Measurements from ENCODE around the gene NFATC2. TPM values are rescaled to one million over a fixed set of nuclear protein-coding genes. Genes with fewer than 3 reads are reported as not detected.

NFATC2 gene
- total and polyA plus RNA-seq, 2 experiments from 2014 or later: 0.52 to 0.59 TPM

GRCh38 chr20:51469578-51470498 is 72.7 kb downstream of the NFATC2 start (continued):
- TF ChIP-seq REST (IDR thresholded peaks at IDR 0.05; ENCODE audit: unreplicated experiment): no peak
- TF ChIP-seq CREB1 (CRISPR knock-in tag; IDR thresholded peaks at IDR 0.05; ENCODE audit: low read depth): no peak
- TF ChIP-seq ZNF114 (CRISPR knock-in tag; IDR thresholded peaks at IDR 0.05): no peak
- no peak for TF ChIP-seq CTCF (conservative IDR thresholded peaks at IDR 0.05; ENCODE audit: low read depth in 2 of 2)
- no peak for TF ChIP-seq ETS1 (IDR thresholded peaks at IDR 0.05)
- no peak for TF ChIP-seq JUNB (IDR thresholded peaks at IDR 0.05; ENCODE audit: unreplicated experiment)
- no peak for TF ChIP-seq EZH2 (IDR thresholded peaks at IDR 0.05; ENCODE audit: low read depth, unreplicated experiment)

- no peak for ATAC-seq
- H3K4me3 ChIP-seq: no peak overlapping the region
- no peaks in the 10 kb centered on the region for H3K4me1 ChIP-seq (ENCODE audit: insufficient read depth)
- no peaks in the 10 kb centered on the region for H3K36me3 Mint-ChIP-seq (ENCODE audit: low read depth)
- H3K79me2 ChIP-seq (replicated peaks; ENCODE audit: insufficient read depth): no peaks in the 10 kb centered on the region
- no peaks in the 10 kb centered on the region for H3K9me2 ChIP-seq (ENCODE audit: insufficient read depth)
- H3K36me3 ChIP-seq (ENCODE audit: insufficient read depth): no peaks in the 10 kb centered on the region
- peaks cover 8% of the 10 kb centered on the region for H3K4me1 Mint-ChIP-seq
- H3K27me3 Mint-ChIP-seq (ENCODE audit: insufficient read depth, low read depth, poor library complexity): peaks cover 9% of the 10 kb centered on the region
- no peak overlapping the region for H3K27ac ChIP-seq (ENCODE audit: low read depth)
- no peaks in the 10 kb centered on the region for H4K20me1 ChIP-seq (replicated peaks; ENCODE audit: insufficient read depth)
- H3K9me3 Mint-ChIP-seq: no peaks in the 10 kb centered on the region
- TF ChIP-seq JUNB (IDR thresholded peaks at IDR 0.05; ENCODE audit: unreplicated experiment): no peak
- no peak for TF ChIP-seq EZH2phosphoT487 (IDR thresholded peaks at IDR 0.05; ENCODE audit: unreplicated experiment)
- no peak for TF ChIP-seq EZH2 (IDR thresholded peaks at IDR 0.05; ENCODE audit: low read depth, unreplicated experiment)
- no peak for TF ChIP-seq POLR2AphosphoS5 (IDR thresholded peaks at IDR 0.05; ENCODE audit: low read depth)
- TF ChIP-seq CREB1 (CRISPR knock-in tag; IDR thresholded peaks at IDR 0.05; ENCODE audit: low read depth): no peak
- no peak for TF ChIP-seq ETS1 (IDR thresholded peaks at IDR 0.05)
- DNase-seq (ENCODE audit: low spot score): no peak
- no peak overlapping the region for H3K27ac Mint-ChIP-seq
- H3K27me3 ChIP-seq (ENCODE audit: insufficient read depth): no peaks in the 10 kb centered on the region
- no peak overlapping the region for H2AFZ ChIP-seq
- H3K4me3 Mint-ChIP-seq: no peak overlapping the region
- H3K4me2 ChIP-seq: no peak overlapping the region
- no peaks in the 10 kb centered on the region for H3F3A ChIP-seq (replicated peaks; ENCODE audit: low read depth)
Observed at GRCh38 chr20:51469046-51469445, 73.5 kb downstream of the NFATC2 start.
